GM19240 (cell line): ENCODE results near the gene SPTLC2.
"Not testable (repeated sequence)": the region's sequence is repeated elsewhere in the genome, so short reads cannot be mapped to it uniquely, and the experiment has no call there.

Source experiments
- DNase-seq: peaks from one replicate; pipeline ENCODE4 v3.0.0; 2011; ENCODE audit warnings: low spot score; ENCODE audit not compliant: insufficient read length

The SPTLC2 gene

DNA sequence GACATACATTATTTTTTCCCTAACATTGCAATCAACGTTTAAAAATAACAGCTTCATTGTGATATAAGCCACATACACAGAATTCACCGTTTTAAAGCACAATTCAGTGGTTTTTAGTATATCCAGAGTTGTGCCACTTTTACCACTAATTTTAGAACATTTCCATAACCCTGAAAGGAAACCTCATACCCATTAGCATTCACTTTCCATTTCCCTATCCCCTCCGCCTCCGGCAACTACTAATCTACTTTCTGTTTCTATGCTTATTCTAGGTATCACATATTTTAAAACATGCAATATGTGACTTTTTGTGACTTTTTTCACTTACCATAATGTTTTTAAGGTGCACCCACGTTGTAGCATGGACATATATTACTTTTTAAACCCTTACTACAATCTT lies 62.2 kb downstream of the SPTLC2 start:
- DNase-seq: no peak

DNA sequence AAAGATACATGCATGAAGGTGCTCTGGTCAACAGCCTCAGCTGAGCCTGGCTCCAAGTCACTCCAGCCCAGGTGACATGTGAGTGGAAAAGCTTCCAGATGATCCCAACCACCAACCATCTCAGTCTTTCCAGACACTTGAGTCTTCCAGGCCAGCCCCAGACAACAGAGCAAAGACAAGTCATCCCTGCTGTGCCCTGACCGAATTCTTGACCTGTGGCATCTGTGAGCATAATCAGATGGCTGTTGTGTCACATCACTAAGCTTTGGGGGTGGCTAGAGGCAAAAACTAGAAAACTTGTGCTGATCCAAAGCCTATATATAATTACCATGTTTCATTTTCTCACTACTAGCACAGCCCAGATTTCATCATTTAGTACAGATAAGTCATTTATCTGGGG lies 67.0 kb downstream of the SPTLC2 start:
- no peak for DNase-seq

DNA sequence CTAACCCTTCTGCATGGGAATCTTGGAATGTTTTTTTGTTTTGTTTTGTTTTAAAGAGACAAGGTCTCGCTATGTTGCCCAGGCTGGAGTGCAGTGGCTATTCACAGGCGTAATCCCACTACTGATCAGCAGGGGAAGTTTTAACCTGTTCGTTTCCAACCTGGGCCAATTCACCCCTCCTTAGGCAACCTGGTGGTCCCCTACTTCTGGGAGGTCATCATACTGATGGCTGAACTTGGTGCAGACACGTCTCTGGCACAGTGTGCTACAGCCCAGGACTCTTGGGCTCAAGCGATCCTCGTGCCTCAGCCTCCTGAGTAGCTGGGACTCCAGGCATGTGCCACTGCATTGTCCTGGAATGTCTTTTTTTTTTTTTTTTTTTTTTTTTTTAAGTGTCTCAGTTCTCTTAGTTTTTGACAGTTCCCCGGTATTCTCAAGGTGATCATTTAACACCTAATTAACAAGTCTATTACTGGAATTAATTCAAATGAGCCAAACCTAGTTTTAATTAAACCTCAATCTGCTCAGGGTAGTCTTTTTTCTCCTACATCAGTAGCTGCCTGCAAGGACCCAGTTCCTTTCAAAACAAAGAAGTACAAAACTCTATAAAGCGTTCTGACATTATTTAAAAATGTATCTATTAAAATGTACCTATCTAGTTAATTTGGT lies 68.8 kb downstream of the SPTLC2 start:
- DNase-seq: no peak

DNA sequence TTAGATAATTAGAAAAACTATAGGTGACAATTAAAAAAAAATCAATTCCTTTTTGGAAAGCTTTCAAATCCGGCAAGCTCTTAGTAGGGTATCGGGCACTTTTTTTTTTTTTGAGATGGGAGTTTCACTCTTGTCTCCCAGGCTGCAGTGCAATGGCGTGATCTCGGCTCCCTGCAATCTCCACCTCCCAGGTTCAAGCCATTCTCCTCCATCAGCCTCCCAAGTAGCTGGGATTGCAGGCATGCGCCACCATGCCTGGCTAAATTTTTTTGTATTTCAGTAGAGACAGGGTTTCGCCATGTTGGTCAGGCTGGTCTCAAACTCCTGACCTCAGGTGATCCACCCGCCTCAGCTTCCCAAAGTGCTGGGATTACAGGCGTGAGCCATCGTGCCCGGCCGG lies 71.3 kb downstream of the SPTLC2 start:
- not testable (repeated sequence) for DNase-seq

DNA sequence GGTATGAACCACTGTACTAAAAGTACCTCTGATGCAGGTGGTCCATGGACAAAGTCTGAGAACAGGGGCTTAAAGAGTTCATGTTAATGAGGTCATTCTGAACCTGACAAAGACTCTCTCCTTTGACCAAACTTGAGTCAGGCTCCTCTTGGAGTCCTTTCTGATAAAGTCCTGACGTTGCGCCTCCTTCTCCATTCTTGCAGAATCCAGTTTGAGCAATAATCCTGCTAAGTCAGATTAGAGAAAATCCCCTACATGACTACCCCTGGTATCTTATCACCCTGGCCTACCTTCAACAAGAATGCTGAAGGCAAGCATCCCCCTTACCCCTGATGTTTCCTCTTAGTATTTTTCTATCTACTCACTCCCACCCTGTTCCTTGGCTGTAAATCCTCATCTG lies 71.9 kb downstream of the SPTLC2 start:
- DNase-seq: no peak

DNA sequence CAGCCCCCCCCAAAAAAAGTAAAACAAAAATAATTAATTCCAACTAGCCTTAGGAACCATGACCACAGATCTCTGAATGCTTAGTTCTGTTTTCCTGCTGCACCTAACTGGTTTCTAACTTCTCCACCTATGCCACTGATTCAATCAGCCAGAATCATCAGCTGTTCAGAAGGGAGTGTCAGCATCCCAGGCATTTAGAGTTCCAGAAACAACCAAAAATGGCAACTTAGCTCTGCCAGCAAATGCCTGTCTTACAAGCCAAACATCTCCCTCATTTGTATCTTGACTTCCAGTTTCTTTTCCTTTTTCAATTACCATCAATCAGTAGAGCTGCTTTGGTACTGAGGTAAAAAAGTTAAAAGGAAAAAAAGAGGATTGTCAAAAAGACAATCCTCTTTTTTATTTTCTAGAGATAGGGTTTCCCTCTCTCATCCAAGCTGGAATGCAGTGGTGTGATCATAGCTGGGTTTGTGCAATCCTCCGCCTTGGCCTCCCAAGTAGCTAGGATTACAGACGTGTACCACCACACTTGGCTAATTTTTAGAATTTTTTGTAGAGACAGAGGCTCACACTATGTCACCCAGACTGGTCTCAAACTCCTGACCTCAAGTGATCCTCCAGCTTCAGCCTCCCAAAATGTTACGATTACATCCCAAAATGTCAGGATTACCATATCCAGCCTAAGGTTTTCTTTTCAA lies 72.7 kb downstream of the SPTLC2 start:
- DNase-seq: no peak

DNA sequence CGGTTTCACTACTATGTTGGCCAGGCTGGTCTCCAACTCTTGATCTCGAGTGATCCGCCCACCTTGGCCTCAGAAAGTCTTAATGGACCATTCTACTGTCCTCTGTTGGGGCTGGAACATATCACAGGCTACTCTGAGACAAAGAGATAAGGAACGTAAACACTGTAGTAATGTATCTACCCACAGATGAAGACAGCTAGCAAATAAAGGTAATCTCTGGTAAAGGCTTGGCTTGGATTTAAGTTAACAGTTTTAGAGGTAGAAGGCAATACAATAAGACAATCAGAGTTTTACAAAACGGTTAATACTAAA lies 73.2 kb downstream of the SPTLC2 start:
- no peak for DNase-seq

DNA sequence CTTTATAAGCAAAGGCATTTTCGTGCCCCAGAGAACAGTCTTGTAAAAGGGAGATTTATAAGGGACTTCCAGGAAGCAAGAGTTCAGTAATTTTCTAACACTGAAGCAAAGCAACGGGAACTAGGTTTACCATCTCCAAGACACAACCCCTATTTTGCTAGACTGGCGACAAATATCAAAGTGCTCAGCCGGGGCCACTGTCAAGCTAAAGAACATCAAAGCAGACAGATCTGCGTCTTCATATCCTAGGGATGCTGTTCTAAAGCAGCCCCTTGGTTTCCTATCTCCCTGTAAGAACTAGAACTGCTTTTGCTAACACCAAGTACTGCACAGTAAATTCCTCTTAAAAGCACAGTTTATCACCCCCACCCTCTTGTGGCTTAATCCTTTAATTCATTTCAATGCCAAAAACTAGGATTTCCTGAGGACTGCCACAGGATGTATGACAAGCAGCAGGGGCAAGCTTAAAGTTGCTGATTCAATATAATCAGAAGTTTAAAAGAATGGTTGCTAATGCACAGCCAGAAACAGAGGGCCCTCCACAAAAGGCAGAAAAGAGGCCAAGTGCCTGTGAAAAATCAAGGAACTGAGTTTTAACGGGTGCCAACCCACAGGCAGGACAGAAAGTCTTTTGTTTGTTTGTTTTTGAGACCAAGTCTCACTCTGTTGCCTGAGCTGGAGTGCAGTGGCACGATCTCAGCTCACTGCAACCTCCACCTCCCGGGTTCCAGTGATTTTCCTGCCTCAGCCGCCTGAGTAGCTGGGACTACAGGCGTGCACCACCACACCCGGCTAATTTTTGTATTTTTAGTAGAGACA lies 73.8 kb downstream of the SPTLC2 start:
- no peak for DNase-seq

DNA sequence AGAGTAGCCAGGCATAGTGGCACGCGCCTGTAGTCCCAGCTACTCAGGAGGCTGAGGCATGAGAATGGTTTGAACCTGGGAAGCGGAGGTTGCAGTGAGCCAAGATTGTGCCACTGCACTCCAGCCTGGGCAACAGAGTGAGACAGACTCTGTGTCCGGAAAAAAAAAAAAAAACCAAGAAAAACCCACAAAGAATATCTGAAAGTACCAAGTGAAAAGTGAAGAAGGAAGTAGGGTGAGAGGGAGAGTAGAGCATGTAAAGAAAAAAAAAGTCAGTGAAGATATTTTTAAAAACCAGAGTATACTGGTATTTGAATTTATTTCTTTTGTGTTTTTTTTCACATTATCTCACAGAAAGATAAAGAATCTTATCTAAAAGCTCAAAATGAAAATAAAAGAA lies 74.5 kb downstream of the SPTLC2 start:
- no peak for DNase-seq

DNA sequence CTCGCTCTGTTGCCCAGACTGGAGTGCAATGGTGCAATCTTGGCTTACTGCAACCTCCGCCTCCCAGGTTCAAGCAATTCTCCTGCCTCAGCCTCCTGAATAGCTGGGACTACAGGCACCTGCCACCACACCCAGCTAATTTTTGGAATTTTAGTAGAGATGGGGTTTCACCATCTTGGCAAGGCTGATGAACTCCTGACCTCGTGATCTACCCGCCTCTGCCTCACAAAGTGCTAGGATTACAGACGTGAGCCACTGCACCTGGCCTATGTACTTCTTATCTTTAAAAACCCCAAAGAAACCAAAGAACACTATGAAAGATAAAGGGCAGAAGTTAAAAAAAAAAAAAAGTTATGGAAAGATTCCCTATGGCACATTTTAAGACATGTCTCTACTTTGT lies 79.5 kb downstream of the SPTLC2 start:
- DNase-seq: not testable (repeated sequence)

DNA sequence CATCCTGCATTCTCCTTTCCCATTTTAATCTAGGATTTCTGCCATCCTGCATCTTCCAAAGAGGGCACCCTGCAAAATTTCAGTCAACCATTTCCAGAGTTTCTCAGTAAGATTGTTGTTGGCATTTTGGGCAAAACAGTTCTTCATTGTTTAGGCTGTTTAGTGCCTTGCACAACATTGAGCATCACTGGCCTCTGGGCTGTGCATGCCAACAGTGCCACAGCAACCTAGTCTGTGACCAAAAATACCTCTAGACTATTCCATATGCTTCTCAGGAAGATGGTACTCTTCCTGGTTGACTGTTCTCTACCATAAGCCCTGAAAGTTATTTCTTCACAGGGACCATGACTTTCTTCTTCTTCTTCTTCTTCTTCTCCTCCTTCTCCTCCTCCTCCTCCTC lies 85.4 kb downstream of the SPTLC2 start:
- DNase-seq: no peak

DNA sequence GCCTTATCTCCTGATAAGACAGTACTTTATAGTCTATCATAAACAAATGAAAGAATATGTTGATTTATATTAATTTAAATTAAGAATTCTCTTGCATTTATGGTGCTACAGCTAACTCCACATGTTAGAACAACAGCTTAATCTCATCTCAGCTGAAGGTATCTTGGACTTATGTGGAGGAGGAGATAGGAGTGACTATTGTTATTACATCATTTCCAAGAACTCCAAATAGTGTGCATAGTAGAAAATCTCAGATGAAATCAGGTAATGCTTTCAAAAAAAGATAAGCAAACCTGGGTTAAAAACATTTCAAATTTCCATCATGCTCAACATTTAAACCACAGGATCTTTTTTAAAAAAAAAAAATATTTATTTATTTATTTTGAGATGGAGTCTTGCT lies 86.5 kb downstream of the SPTLC2 start:
- no peak for DNase-seq

DNA sequence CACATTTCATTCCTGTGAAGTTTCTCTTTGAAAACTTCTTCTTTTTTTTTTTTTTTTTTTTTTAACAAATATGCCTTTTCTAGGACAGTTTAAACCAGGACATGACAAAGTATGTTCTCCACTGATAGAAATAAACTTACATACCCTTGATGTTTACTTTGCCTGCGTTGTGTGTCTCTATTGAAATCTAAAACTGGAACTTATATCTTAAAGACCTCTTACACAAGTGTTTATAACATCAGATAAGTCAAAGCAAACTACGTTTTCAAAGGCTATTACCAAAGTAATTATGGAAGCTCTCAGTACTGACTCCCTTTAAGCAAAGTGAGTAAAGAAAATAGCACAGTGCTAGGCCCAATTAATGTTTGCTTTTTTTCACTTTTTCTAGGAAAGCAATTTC lies 87.2 kb downstream of the SPTLC2 start:
- DNase-seq: no peak

DNA sequence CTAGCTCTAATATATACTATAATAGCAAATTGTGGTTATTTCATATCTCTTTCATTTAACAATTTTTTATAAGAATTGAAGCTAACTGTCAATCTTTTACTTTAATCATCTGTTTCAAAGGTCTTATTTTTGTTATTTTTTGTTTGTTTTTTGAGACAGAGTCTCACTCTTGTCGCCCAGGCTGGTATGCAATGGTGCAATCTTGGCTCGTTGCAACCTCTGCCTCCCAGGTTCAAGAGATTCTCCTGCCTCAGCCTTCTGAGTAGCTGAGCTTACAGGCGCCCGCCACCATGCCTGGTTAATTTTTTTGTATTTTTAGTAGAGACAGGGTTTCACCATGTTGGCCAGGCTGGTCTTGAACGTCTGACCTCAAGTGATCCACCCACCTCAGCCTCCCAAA lies 87.7 kb downstream of the SPTLC2 start:
- DNase-seq: not testable (repeated sequence)

DNA sequence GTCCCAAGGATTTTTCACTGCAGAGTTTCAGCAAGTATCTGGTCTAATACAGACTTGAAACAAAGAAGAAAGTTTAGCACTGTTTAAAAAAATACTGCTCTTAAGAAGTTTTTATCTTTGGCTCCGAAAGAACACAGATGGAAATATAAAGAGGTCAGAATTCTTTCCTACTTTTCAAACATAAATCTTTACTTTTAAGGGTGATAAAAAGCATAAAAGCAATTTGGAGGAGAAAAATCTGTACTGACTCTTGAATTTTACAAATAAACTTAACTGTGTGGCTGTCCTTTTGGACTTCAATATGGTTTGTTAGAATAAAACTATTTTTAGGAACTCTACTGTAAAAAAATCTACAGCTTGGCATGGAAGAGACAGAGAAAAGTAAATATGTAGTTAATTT lies 90.2 kb downstream of the SPTLC2 start:
- DNase-seq: no peak

DNA sequence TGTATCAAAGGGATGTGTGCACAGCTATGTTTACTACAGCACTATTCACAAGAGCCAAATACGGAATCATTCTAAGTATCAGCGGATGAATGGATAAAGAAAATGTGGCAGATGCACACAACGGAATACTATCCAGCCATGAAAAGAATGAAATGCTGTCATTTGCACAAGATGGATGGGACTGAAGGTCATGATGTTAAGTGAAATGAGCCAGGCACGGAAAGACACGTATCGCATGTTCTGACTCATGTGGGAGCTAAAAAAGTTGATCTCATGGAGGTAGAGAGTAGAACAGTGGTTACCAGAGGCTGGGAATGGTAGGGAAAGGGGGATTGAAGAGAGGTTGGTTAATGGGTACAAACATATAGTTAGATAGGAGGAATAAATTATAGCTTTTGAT lies 91.9 kb downstream of the SPTLC2 start:
- DNase-seq: no peak

DNA sequence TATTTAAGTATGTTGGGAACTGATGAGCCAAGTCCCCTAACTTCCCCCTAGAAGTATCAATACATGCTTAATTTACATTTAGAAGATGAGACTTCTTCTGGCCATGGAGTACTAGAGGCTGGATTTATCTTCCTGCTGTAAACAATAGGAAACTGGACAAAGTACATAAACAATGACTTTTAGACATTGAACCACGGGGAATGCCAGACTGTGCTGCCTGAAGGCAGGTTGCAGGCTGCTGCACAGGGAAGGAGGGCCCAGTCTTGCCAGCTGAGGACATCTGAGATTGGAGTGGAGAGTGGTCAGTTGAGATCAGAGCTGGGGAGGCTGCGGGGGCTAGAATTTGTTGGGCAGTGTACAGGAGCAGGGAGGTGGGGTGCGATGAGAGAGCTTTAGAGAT lies 93.3 kb downstream of the SPTLC2 start:
- no peak for DNase-seq

DNA sequence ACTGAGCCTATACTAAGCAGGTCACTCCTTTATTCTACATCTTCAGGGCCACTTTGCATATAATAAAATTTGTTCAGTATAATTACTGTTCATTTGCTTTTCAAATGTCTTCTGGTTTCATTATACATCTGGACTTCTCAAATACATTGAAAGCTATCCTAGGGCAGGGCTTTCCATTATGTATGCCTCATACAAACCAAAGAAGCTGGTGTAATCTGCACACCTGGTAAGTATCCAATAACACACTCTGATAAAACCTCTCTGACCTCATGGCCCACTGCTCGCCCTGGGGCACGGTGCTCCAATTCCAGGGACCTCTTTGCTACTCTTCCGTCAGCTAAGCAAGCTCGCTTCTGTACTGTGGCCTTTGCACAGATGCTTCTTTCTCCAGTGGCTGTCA lies 95.9 kb downstream of the SPTLC2 start:
- no peak for DNase-seq

DNA sequence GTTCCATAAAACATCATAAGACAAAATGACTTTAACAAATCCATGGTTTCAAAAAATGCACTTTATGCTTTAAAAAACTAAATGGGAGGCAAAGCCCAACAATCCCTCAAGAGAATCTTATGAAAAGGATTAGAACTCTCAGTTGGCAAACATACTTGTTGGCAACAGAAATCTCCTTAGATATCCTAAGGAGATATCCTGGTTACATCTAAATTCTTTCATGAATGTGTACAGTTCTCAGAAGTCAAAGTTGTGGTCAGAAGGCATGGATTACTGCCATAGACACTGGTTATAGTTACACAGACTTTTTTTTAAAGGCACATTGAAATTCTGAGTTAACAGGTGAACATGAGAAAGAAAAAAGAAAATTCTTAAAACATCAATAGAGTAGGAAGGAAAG lies 100.3 kb downstream of the SPTLC2 start:
- DNase-seq: no peak

DNA sequence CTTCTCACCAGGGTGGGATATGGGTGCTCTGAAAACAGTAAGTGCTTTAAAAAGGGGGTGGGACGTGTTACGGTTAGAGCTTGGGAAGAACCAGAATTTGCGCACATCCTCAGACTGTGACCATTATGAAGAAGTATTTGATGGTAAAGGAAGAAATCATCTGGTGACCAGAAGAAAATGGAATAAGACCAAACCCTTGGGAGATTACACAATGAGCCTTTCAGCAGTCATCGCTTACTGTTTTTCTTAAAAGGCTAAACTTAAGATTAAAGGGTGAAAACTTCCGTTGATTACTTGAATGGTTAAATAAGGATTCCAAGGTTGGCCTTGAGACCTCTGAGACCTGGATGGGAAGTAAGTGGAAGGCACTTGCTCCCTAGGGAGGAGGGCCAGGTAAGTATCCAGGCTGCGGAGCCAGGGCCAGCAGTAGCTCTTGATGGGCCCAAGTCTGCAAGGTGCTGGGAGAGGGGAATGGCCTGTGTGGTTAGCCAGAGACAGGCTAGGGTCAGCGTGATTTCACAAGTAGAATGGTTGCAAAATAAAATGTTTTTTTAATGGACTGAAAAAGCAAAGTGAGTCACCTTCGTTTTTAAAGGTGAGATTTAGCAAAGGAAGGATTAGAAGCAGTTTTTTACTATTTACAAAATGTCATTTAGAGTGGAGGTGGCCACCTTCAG lies 104.8 kb downstream of the SPTLC2 start:
- no peak for DNase-seq

DNA sequence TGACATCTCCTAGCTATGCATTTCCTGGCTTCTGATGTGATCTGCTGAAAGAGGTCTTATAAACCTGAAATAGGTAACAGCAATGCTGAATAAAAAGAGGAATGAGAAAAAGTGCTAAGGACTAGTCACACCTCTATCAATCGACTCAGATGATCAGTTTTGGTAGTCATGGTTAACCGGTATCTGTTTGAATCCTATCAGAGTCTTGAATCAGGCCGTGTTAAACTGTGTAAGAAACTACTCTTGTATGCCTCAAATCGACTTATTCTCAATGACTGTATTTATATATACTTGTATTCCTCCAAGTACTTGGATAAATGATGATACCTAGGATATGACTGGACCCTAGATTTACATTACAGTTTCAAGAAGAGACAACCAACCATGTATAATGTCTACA lies 107.1 kb downstream of the SPTLC2 start:
- DNase-seq: no peak

DNA sequence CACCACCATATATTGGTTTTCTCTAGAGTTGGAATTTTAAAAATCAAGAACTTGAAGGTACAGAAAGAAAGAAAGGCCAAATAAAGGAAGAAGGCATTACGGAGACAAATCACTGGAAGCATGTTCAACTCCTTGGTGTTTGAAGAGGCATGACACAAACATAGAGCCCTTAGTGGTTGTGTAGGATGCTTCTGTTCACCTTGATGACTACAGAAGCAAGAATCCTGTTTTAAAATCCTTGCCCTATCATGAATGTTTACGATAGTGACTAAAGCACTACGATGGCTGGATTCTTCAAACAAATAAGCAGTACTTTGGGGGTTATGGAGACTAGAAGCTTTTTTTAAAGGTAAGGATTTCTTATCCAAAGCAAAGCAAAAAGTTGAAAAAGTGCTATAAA lies 107.6 kb downstream of the SPTLC2 start:
- no peak for DNase-seq
